ENCODE results near the gene KLHL29.
A peak's percentile ranks its signal among the peaks of the same experiment; 100 is the strongest.
"Not testable (repeated sequence)": the region's sequence is repeated elsewhere in the genome, so short reads cannot be mapped to it uniquely, and the experiment has no call there.

The KLHL29 gene

GRCh38 chr2:23705771-23706612, 321.0 kb downstream of the KLHL29 start:
- DNase-seq = no peak

GRCh38 chr2:23706613-23707078, 321.7 kb downstream of the KLHL29 start:
- no peak for DNase-seq

GRCh38 chr2:23707096-23707495, 322.1 kb downstream of the KLHL29 start:
- no peak for DNase-seq

- DNase-seq = no peak
These were observed 323.8 kb downstream of the KLHL29 start for GRCh38 chr2:23708771-23709170.

GRCh38 chr2:23709311-23709710, 324.3 kb downstream of the KLHL29 start:
- DNase-seq = no peak

- DNase-seq = no peak
These were observed 327.2 kb downstream of the KLHL29 start for GRCh38 chr2:23711979-23712755.

- no peak for DNase-seq
These were observed 327.8 kb downstream of the KLHL29 start for GRCh38 chr2:23712756-23713151.

GRCh38 chr2:23713351-23713750, 328.4 kb downstream of the KLHL29 start:
- DNase-seq = no peak

- no peak for DNase-seq
These were observed 334.1 kb downstream of the KLHL29 start for GRCh38 chr2:23718931-23719700.

GRCh38 chr2:23719716-23720115, 334.7 kb downstream of the KLHL29 start:
- peak; percentile 58 for DNase-seq

- DNase-seq = no peak
These were observed 335.9 kb downstream of the KLHL29 start for GRCh38 chr2:23720705-23721453.

- DNase-seq = no peak
These were observed 336.5 kb downstream of the KLHL29 start for GRCh38 chr2:23721454-23721826.

GRCh38 chr2:23722255-23722654, 337.3 kb downstream of the KLHL29 start:
- DNase-seq = no peak

- not testable (repeated sequence) for DNase-seq
These were observed 338.1 kb downstream of the KLHL29 start for GRCh38 chr2:23723029-23723428.

GRCh38 chr2:23734416-23734815, 349.4 kb downstream of the KLHL29 start:
- no peak for DNase-seq

- not testable (repeated sequence) for DNase-seq
These were observed 351.8 kb downstream of the KLHL29 start for GRCh38 chr2:23736783-23737182.

GRCh38 chr2:23745068-23745725, 360.2 kb downstream of the KLHL29 start:
- no peak for DNase-seq

GRCh38 chr2:23745726-23746105, 360.7 kb downstream of the KLHL29 start:
- DNase-seq = no peak

- DNase-seq = no peak
These were observed 361.3 kb downstream of the KLHL29 start for GRCh38 chr2:23746141-23746863.

GRCh38 chr2:23751747-23752265, 366.8 kb downstream of the KLHL29 start:
- no peak for DNase-seq

Data from kidney glomerular epithelial cell (primary cell).